Measurements from ENCODE around the gene CHRNA4. TPM values are rescaled to one million over a fixed set of nuclear protein-coding genes. Genes with fewer than 3 reads are reported as not detected.
A peak's percentile ranks its signal among the peaks of the same experiment; 100 is the strongest.

Gene CHRNA4
- total and polyA plus RNA-seq, 2 of the 13 experiments (the other 11 are each of a cell fraction or from before 2014, with no cell fraction given): not detected

DNA sequence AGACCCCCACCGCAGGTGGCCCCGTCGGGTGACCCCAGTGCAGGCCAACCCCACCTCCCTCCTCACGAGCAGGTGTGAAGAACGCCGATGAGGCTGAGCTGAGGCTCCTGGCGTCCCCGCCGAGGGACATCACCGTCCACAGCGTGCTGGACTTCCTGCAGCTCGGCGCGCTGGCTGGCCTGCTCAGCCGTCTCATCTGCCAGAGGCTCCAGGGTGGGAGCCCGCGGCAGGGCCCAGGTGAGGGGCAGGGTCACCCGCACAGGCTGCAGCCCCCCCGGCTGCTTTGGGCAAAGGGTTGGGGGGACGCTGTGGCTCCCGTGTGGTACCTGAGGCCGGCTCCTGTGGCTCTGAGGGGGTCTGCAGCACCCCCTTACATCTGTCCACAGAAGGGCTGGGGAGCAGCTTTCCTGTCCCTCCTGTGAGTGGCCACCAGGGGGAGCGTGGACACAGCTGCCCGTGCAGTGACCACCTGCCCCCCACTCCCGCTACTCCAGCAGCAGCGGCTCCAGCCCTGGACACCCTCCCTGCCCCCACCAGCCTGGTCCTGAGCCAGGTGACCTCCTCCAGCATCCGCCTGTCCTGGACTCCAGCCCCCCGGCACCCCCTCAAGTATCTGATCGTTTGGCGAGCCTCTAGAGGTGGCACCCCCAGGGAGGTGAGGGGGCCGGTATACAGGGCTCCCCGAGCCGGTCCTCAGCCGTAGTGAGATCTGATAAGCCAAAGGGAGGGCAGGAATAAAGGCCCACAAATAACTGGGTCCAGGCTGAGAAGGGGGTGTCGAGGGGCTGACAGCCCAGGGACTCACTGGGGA, 51.7 kb downstream of the CHRNA4 start (continued):
- TF ChIP-seq, protein P1, sequence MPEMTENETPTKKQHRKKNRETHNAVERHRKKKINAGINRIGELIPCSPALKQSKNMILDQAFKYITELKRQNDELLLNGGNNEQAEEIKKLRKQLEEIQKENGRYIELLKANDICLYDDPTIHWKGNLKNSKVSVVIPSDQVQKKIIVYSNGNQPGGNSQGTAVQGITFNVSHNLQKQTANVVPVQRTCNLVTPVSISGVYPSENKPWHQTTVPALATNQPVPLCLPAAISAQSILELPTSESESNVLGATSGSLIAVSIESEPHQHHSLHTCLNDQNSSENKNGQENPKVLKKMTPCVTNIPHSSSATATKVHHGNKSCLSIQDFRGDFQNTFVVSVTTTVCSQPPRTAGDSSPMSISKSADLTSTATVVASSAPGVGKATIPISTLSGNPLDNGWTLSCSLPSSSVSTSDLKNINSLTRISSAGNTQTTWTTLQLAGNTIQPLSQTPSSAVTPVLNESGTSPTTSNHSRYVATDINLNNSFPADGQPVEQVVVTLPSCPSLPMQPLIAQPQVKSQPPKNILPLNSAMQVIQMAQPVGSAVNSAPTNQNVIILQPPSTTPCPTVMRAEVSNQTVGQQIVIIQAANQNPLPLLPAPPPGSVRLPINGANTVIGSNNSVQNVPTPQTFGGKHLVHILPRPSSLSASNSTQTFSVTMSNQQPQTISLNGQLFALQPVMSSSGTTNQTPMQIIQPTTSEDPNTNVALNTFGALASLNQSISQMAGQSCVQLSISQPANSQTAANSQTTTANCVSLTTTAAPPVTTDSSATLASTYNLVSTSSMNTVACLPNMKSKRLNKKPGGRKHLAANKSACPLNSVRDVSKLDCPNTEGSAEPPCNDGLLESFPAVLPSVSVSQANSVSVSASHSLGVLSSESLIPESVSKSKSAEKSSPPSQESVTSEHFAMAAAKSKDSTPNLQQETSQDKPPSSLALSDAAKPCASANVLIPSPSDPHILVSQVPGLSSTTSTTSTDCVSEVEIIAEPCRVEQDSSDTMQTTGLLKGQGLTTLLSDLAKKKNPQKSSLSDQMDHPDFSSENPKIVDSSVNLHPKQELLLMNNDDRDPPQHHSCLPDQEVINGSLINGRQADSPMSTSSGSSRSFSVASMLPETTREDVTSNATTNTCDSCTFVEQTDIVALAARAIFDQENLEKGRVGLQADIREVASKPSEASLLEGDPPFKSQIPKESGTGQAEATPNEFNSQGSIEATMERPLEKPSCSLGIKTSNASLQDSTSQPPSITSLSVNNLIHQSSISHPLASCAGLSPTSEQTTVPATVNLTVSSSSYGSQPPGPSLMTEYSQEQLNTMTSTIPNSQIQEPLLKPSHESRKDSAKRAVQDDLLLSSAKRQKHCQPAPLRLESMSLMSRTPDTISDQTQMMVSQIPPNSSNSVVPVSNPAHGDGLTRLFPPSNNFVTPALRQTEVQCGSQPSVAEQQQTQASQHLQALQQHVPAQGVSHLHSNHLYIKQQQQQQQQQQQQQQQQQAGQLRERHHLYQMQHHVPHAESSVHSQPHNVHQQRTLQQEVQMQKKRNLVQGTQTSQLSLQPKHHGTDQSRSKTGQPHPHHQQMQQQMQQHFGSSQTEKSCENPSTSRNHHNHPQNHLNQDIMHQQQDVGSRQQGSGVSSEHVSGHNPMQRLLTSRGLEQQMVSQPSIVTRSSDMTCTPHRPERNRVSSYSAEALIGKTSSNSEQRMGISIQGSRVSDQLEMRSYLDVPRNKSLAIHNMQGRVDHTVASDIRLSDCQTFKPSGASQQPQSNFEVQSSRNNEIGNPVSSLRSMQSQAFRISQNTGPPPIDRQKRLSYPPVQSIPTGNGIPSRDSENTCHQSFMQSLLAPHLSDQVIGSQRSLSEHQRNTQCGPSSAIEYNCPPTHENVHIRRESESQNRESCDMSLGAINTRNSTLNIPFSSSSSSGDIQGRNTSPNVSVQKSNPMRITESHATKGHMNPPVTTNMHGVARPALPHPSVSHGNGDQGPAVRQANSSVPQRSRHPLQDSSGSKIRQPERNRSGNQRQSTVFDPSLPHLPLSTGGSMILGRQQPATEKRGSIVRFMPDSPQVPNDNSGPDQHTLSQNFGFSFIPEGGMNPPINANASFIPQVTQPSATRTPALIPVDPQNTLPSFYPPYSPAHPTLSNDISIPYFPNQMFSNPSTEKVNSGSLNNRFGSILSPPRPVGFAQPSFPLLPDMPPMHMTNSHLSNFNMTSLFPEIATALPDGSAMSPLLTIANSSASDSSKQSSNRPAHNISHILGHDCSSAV (CRISPR knock-in tag; IDR thresholded peaks at IDR 0.05; ENCODE audit: borderline replicate concordance): no peak
- TF ChIP-seq, protein P2, sequence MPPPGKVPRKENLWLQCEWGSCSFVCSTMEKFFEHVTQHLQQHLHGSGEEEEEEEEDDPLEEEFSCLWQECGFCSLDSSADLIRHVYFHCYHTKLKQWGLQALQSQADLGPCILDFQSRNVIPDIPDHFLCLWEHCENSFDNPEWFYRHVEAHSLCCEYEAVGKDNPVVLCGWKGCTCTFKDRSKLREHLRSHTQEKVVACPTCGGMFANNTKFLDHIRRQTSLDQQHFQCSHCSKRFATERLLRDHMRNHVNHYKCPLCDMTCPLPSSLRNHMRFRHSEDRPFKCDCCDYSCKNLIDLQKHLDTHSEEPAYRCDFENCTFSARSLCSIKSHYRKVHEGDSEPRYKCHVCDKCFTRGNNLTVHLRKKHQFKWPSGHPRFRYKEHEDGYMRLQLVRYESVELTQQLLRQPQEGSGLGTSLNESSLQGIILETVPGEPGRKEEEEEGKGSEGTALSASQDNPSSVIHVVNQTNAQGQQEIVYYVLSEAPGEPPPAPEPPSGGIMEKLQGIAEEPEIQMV (CRISPR knock-in tag; IDR thresholded peaks at IDR 0.05; ENCODE audit: low read depth): no peak
- TF ChIP-seq SALL2 (CRISPR knock-in tag; IDR thresholded peaks at IDR 0.05): peak; percentile 48; the same call in 1 of the 2 replicates
- TF ChIP-seq, protein P3, sequence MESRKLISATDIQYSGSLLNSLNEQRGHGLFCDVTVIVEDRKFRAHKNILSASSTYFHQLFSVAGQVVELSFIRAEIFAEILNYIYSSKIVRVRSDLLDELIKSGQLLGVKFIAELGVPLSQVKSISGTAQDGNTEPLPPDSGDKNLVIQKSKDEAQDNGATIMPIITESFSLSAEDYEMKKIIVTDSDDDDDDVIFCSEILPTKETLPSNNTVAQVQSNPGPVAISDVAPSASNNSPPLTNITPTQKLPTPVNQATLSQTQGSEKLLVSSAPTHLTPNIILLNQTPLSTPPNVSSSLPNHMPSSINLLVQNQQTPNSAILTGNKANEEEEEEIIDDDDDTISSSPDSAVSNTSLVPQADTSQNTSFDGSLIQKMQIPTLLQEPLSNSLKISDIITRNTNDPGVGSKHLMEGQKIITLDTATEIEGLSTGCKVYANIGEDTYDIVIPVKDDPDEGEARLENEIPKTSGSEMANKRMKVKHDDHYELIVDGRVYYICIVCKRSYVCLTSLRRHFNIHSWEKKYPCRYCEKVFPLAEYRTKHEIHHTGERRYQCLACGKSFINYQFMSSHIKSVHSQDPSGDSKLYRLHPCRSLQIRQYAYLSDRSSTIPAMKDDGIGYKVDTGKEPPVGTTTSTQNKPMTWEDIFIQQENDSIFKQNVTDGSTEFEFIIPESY (CRISPR knock-in tag; IDR thresholded peaks at IDR 0.05): peak; percentile 55; the same call in 1 of the 2 replicates
- TF ChIP-seq PLRG1 (conservative IDR thresholded peaks at IDR 0.05): no peak
- no peak for TF ChIP-seq ZNF44 (CRISPR knock-in tag; IDR thresholded peaks at IDR 0.05)
- TF ChIP-seq, protein P4, sequence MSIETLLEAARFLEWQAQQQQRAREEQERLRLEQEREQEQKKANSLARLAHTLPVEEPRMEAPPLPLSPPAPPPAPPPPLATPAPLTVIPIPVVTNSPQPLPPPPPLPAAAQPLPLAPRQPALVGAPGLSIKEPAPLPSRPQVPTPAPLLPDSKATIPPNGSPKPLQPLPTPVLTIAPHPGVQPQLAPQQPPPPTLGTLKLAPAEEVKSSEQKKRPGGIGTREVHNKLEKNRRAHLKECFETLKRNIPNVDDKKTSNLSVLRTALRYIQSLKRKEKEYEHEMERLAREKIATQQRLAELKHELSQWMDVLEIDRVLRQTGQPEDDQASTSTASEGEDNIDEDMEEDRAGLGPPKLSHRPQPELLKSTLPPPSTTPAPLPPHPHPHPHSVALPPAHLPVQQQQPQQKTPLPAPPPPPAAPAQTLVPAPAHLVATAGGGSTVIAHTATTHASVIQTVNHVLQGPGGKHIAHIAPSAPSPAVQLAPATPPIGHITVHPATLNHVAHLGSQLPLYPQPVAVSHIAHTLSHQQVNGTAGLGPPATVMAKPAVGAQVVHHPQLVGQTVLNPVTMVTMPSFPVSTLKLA (IDR thresholded peaks at IDR 0.05): no peak
- TF ChIP-seq, protein P5, sequence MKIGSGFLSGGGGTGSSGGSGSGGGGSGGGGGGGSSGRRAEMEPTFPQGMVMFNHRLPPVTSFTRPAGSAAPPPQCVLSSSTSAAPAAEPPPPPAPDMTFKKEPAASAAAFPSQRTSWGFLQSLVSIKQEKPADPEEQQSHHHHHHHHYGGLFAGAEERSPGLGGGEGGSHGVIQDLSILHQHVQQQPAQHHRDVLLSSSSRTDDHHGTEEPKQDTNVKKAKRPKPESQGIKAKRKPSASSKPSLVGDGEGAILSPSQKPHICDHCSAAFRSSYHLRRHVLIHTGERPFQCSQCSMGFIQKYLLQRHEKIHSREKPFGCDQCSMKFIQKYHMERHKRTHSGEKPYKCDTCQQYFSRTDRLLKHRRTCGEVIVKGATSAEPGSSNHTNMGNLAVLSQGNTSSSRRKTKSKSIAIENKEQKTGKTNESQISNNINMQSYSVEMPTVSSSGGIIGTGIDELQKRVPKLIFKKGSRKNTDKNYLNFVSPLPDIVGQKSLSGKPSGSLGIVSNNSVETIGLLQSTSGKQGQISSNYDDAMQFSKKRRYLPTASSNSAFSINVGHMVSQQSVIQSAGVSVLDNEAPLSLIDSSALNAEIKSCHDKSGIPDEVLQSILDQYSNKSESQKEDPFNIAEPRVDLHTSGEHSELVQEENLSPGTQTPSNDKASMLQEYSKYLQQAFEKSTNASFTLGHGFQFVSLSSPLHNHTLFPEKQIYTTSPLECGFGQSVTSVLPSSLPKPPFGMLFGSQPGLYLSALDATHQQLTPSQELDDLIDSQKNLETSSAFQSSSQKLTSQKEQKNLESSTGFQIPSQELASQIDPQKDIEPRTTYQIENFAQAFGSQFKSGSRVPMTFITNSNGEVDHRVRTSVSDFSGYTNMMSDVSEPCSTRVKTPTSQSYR (CRISPR knock-in tag; IDR thresholded peaks at IDR 0.05; ENCODE audit: borderline replicate concordance): peak; percentile 49; the same call in 1 of the 2 replicates
- TF ChIP-seq ZNF367 (CRISPR knock-in tag; IDR thresholded peaks at IDR 0.05; ENCODE audit: borderline replicate concordance): no peak
